DND-41 (cell line): Measurements from ENCODE around the gene SLC41A1.
"Not testable (repeated sequence)": the region's sequence is repeated elsewhere in the genome, so short reads cannot be mapped to it uniquely, and the experiment has no call there.

Experiments used
- ATAC-seq: fragments of 200-7000 bp; cut with Tn5 transposase; 3 replicates; pipeline ENCODE4 v1.9.1; 2021; ENCODE audit warnings: low read depth; ENCODE audit not compliant: insufficient read depth
- DNase-seq: peaks from one replicate; pipeline ENCODE4 v3.0.0-alpha.2; 2020
- H2AFZ ChIP-seq: 2 replicates; pipeline ENCODE4 v1.6.0; 2012; ENCODE audit warnings: low read depth, low read length
- H3K27ac ChIP-seq: 2 replicates; pipeline ENCODE4 v1.5.1; 2012; ENCODE audit warnings: low read length, inconsistent platforms
- H3K27me3 ChIP-seq: fragments of 200-600 bp; sonication (generic); 2 replicates; pipeline ENCODE4 v1.6.0; 2012; ENCODE audit warnings: low read length, mild to moderate bottlenecking, inconsistent platforms; ENCODE audit not compliant: insufficient read depth, poor library complexity
- H3K36me3 ChIP-seq: 2 replicates; pipeline ENCODE4 v1.5.1; 2012; ENCODE audit warnings: low read length, inconsistent platforms; ENCODE audit not compliant: insufficient read depth
- H3K4me1 ChIP-seq: 2 replicates; pipeline ENCODE4 v1.5.1; 2012; ENCODE audit warnings: mild to moderate bottlenecking, low read length; ENCODE audit not compliant: insufficient read depth
- H3K4me2 ChIP-seq: 2 replicates; pipeline ENCODE4 v1.6.0; 2012; ENCODE audit warnings: mild to moderate bottlenecking, moderate library complexity, low read length, inconsistent platforms; ENCODE audit not compliant: insufficient read depth
- H3K4me3 ChIP-seq, 2 experiments: fragments of 200-600 bp in 1 of 2; shearing (Covaris generic) in 1 of 2; 2 replicates each; pipeline ENCODE4 v1.5.1; 2012 to 2016; ENCODE audit warnings: inconsistent platforms in 2 of 2, low read length in 2 of 2, mild to moderate bottlenecking in 2 of 2, low read depth in 1 of 2, moderate library complexity in 1 of 2
- H3K79me2 ChIP-seq: 2 replicates; pipeline ENCODE4 v1.6.0; 2012; ENCODE audit warnings: low read length, inconsistent platforms; ENCODE audit not compliant: insufficient read depth
- H3K9ac ChIP-seq: 2 replicates; pipeline ENCODE4 v1.6.0; 2012; ENCODE audit warnings: low read depth, mild to moderate bottlenecking, inconsistent platforms, low read length, moderate library complexity
- H3K9me3 ChIP-seq: 2 replicates; pipeline ENCODE4 v1.5.1; 2012; ENCODE audit warnings: low read length, moderate library complexity, mild to moderate bottlenecking, inconsistent platforms; ENCODE audit not compliant: insufficient read depth, severe bottlenecking
- H4K20me1 ChIP-seq: 2 replicates; pipeline ENCODE4 v1.6.0; 2012; ENCODE audit warnings: low read length; ENCODE audit not compliant: insufficient read depth
- CTCF ChIP-seq: IDR thresholded peaks from 2 replicates; pipeline ENCODE4 v1.5.1; 2012; ENCODE audit warnings: borderline replicate concordance, low read length, moderate library complexity, mild to moderate bottlenecking; ENCODE audit not compliant: poor library complexity, severe bottlenecking; ENCODE audit errors: extremely low read depth
- EZH2 ChIP-seq: IDR thresholded peaks from 3 replicates; pipeline ENCODE4 v1.6.1; 2012; ENCODE audit warnings: borderline replicate concordance, low read depth, mild to moderate bottlenecking, moderate library complexity, low read length, inconsistent platforms; ENCODE audit not compliant: severe bottlenecking

Gene SLC41A1

DNA sequence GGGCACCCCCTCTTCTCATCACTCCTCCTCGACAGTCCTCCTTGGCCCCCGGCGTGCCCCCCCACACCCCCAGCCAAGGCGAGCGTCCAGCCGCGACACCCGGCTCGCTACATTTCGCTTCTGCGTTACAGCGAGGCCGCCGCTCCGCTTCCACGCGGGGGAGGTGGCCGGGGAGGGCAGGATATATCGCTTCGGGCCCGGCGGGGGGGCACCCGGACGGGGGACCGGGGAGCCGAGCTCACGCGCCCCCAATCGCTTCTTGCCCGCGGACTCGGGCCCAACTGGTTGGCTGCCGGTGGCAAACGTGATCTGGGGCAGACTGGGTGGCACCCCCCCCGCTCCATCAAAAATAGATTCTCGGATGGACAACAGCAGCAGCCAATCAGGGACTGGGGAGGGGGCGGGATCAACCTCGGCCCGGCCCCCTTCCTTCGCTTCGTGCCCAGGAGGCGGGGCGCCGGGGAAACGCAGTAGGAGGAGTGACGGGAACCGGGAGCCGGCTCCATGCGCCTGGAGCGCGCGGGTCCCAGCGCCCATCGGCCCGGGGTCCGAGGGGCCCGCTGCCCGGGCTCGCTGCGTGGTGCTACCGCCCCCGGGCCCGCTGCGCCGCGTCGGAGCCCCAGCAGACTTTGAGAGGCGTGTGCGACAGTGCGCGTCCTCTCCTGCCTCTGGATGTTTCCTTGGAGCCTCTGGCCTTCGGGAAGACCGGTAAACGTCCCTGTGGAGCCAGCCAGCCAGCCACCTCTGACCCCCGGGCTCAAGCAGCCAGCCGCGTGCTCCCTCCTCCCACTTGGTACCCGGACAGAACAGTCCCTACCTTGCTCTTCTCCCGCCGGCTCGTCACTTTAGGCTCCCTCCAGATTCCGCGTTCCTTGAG lies at the start of gene SLC41A1:
SLC41A1 (minus strand) TSS at position 321 of the 877 bp plus-strand sequence. CDS start 2,757 bp downstream, outside the sequence.
- peak within 1 kb of the TSS; percentile 74 for H3K27ac ChIP-seq
- H3K4me3 ChIP-seq: peak within 1 kb of the TSS; percentile 70 to 92
- H3K9ac ChIP-seq: peak within 1 kb of the TSS; percentile 90
- no peaks in the 10 kb centered on the region for H3K27me3 ChIP-seq
- no peak for TF ChIP-seq CTCF
- TF ChIP-seq EZH2: no peak
- H3K4me2 ChIP-seq: peak within 1 kb of the TSS; percentile 97
- peak; percentile 90 for ATAC-seq
- no peaks in the 10 kb centered on the region for H3K9me3 ChIP-seq
- H3K4me1 ChIP-seq: peaks cover 59% of the 10 kb centered on the region
- H3K79me2 ChIP-seq: peaks cover 57% of the 10 kb centered on the region
- peak; percentile 94 for DNase-seq
- peaks cover 14% of the 10 kb centered on the region; the same call in 1 of the 2 replicates for H4K20me1 ChIP-seq
- H3K36me3 ChIP-seq: peaks cover 32% of the 10 kb centered on the region
- H2AFZ ChIP-seq: peak within 1 kb of the TSS; percentile 90

DNA sequence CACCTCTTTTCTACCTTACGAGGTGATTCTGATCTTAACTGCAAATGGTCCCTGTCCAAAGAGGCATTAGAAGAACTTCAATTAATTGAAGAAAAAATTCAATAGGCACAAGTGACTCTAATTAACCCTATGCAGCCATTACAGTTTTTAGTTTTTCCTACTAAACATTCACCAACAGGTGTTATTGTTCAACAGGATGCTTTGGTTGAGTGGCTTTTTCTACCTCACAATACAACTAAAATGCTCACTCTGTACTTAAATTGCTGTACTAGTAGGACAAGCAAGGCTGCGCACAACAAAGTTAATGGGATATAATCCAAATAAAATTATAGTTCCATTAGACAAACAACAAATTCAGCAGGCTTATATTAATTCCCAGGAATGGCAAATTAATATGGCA lies 48.5 kb upstream of the SLC41A1 start:
- TF ChIP-seq EZH2 (no peak), CTCF (no peak)
- no peaks in the 10 kb centered on the region for H3K27me3 ChIP-seq
- H3K9me3 ChIP-seq: peaks cover 4% of the 10 kb centered on the region
- H3K4me3 ChIP-seq: no peak overlapping the region
- no peaks in the 10 kb centered on the region for H3K4me1 ChIP-seq
- H2AFZ ChIP-seq: no peak overlapping the region
- no peaks in the 10 kb centered on the region for H3K79me2 ChIP-seq
- H3K27ac ChIP-seq: no peak overlapping the region
- ATAC-seq (no peak), DNase-seq (no peak)
- H3K9ac ChIP-seq: no peak overlapping the region
- no peaks in the 10 kb centered on the region for H3K36me3 ChIP-seq
- no peak overlapping the region for H3K4me2 ChIP-seq
- H4K20me1 ChIP-seq: no peaks in the 10 kb centered on the region

DNA sequence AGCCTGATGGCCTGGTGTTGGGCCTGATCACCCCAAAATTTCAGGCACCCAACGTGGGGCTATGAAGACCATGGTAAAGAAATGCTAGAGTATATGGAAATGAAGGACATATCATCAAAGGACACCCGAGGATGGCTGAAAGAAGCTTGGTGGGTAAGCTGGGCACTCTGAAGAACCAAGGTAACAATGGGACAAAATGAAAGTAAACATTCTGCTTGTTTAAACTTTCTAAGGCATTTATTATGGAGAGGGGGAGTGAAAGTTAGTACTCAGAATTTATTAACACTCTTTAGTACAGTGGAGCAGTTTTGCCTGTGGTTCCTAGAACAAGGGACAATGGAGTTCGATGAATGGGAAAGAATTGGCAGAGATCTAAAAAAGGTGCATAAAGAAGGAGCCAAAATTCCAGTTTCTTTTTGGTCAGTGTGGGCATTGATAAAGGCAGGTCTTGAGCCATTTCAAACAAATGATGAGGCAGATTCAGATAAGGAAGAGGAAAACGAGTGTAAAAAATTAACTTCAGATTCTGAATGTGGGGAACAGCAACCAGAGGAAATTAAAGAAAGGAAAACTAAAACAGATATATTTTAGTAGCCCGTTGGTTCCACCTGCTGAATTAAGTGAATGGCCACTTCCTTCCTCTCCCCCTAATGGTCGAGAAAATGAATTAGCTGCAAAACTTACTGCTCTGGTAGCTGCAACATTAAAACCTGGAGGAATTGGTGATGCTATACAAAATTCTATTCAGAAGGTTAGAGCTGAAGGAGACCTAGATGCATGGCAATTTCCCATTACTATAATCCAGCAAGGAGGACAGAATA lies 45.4 kb upstream of the SLC41A1 start:
- Histone ChIP-seq H3K9ac (no peak overlapping the region), H3K27me3 (no peaks in the 10 kb centered on the region), H4K20me1 (no peaks in the 10 kb centered on the region), H2AFZ (no peak overlapping the region), H3K27ac (no peak overlapping the region), H3K4me1 (no peaks in the 10 kb centered on the region), H3K4me2 (no peak overlapping the region), H3K79me2 (no peaks in the 10 kb centered on the region), H3K36me3 (no peaks in the 10 kb centered on the region), H3K9me3 (peaks cover 4% of the 10 kb centered on the region), H3K4me3 (no peak overlapping the region)
- DNase-seq (no peak), ATAC-seq (no peak)
- no peak for TF ChIP-seq CTCF
- no peak for TF ChIP-seq EZH2

GRCh38 chr1:205857501-205857900 lies 44.5 kb upstream of the SLC41A1 start:
- H3K9ac ChIP-seq, H3K4me3 ChIP-seq, H2AFZ ChIP-seq, H3K9me3 ChIP-seq, H4K20me1 ChIP-seq, H3K79me2 ChIP-seq, H3K4me2 ChIP-seq, H3K4me1 ChIP-seq, ATAC-seq, DNase-seq, H3K27ac ChIP-seq, H3K36me3 ChIP-seq, H3K27me3 ChIP-seq: not testable (repeated sequence)
